ENCODE data around the gene LYRM9. TPM values are rescaled to one million over a fixed set of nuclear protein-coding genes. Genes with fewer than 3 reads are reported as not detected.
"Not testable (repeated sequence)": the region's sequence is repeated elsewhere in the genome, so short reads cannot be mapped to it uniquely, and the experiment has no call there.

LYRM9 gene
- total RNA-seq, 2 experiments from 2014 or later, result 5.3 to 6.9 TPM

- Mint-ChIP-seq H3K4me1 (ENCODE audit: low read depth) (peaks cover 19% of the 10 kb centered on the region), H3K27me3 (ENCODE audit: low read depth) (no peaks in the 10 kb centered on the region), H3K4me3 (no peak overlapping the region), H3K27ac (no peak overlapping the region), H3K9me3 (no peaks in the 10 kb centered on the region), H3K36me3 (ENCODE audit: low read depth) (no peaks in the 10 kb centered on the region)
- DNase-seq, result no peak
- CTCF ChIA-PET, result interaction anchor here (2.0 to 2.3 kb wide), 2 partner anchors 84 to 129 kb away, joined by 8 to 12 read pairs; no protein-coding TSS in a partner anchor
- intact Hi-C loops (cut with micrococcal nuclease), result loop anchor here (10.0 kb wide), 1 partner anchor 594 kb away; the partner anchor contains the start of gene WSB1
Measured at GRCh38 chr17:27888945-27889344, 4.2 kb downstream of the LYRM9 start.

GRCh38 chr17:27888067-27888466 lies 5.1 kb downstream of the LYRM9 start:
- H3K4me1 Mint-ChIP-seq (ENCODE audit: low read depth), result peaks cover 12% of the 10 kb centered on the region
- H3K9me3 Mint-ChIP-seq, result no peaks in the 10 kb centered on the region
- H3K27me3 Mint-ChIP-seq (ENCODE audit: low read depth), result no peaks in the 10 kb centered on the region
- intact Hi-C loops (cut with micrococcal nuclease), result loop anchor here (10.0 kb wide), 1 partner anchor 593 kb away; the partner anchor contains the start of gene WSB1
- no peak overlapping the region for H3K27ac Mint-ChIP-seq
- no peak for DNase-seq
- H3K36me3 Mint-ChIP-seq (ENCODE audit: low read depth), result no peaks in the 10 kb centered on the region
- CTCF ChIA-PET, result interaction anchor here (0.7 to 2.3 kb wide), 3 partner anchors 83 to 162 kb away, joined by 3 to 12 read pairs (median 8); no protein-coding TSS in a partner anchor
- H3K4me3 Mint-ChIP-seq, result no peak overlapping the region

DNA sequence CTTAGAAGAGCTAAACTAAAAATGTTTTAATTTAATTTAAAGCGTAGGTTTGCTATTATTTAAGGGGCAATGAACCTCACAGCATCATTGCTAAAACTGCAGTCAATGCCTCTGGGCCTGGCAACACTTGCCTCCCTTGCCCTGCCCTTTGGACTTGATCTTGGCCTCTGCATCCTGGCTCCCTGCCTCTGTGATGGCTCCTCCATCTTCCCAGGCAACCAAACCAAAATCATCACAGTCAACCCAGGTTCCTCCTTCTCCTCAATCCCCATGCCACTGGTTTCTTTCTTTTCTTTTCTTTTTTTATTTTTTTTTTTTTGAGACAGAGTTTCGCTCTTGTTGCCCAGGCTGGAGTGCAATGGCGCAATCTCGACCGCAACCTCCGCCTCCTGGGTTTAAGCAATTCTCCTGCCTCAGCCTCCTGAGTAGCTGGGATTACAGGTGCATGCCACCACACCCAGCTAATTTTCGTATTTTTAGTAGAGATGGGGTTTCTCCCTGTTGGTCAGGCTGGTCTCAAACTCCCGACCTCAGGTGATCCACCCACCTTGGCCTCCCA lies 6.7 kb downstream of the LYRM9 start:
- not testable (repeated sequence) for H3K9me3 Mint-ChIP-seq; H3K4me3 Mint-ChIP-seq; H3K4me1 Mint-ChIP-seq (ENCODE audit: low read depth); H3K36me3 Mint-ChIP-seq (ENCODE audit: low read depth); H3K27ac Mint-ChIP-seq; H3K27me3 Mint-ChIP-seq (ENCODE audit: low read depth); DNase-seq
- intact Hi-C loops (cut with micrococcal nuclease), result loop anchor here (10.0 kb wide), 1 partner anchor 592 kb away; the partner anchor contains the start of gene WSB1
- CTCF ChIA-PET, result interaction anchor here (1.0 to 14.3 kb wide), 4 partner anchors 8 to 234 kb away, joined by 3 to 510 read pairs (median 108); partner anchors contain the start of gene NOS2

GRCh38 chr17:27882162-27882840 lies 10.9 kb downstream of the LYRM9 start:
- Mint-ChIP-seq H3K36me3 (ENCODE audit: low read depth) (no peaks in the 10 kb centered on the region), H3K27me3 (ENCODE audit: low read depth) (no peaks in the 10 kb centered on the region), H3K4me1 (ENCODE audit: low read depth) (peaks cover 24% of the 10 kb centered on the region), H3K27ac (no peak overlapping the region), H3K4me3 (no peak overlapping the region), H3K9me3 (no peaks in the 10 kb centered on the region)
- DNase-seq, result no peak
- intact Hi-C loops (cut with micrococcal nuclease), result loop anchor here (5.0 to 10.0 kb wide), 2 partner anchors 370 to 588 kb away; partner anchors contain the start of gene WSB1
- CTCF ChIA-PET, result interaction anchor here (0.8 to 14.3 kb wide), 4 partner anchors 11 to 228 kb away, joined by 3 to 510 read pairs (median 144); partner anchors contain the start of genes LYRM9 and NOS2

- intact Hi-C loops (cut with micrococcal nuclease), result loop anchor here (1.0 to 10.0 kb wide), 5 partner anchors 75 to 585 kb away; partner anchors contain the start of gene WSB1
- H3K27ac Mint-ChIP-seq, result no peak overlapping the region
Measured at GRCh38 chr17:27879987-27880608, 13.1 kb downstream of the LYRM9 start.

DNA sequence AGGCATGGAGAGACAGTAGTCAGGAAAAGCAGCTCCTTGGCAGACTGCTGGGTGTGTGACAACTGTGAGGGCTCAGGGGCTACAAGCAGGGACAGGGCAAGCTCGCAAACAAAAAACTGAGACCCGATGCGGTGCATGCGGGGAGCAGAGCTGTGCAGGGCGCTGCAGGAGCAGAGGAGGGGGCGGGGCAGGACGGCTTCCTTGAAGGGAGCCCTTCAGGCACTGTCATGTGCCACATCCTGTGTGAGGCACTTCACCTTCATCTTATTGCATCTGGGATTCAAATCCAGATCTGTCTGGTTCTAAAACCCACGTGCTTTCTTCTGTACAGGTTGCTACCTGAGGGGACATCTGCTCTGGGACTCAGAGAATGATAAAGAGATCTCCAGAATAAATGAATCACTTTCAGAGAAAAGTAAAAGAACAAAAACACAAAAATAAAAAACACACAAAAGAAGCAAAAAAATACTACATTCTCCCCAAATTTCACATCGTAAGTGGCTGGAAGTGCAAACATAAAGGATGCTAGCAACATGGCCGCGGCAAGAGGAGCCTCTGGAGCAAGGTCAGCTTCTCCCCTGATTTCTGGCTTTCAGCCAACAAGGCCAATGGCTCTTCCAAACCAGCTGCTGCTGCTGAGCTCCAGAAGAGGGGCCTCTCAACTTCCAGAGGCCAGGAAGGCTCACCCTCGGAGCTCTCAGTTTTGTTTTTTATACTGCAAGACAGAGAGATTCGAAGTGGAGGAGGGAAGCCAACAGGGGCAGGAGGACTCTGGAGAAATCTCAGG lies 14.2 kb downstream of the LYRM9 start:
- DNase-seq, result peak; percentile 81
- H3K36me3 Mint-ChIP-seq (ENCODE audit: low read depth), result peaks cover 1% of the 10 kb centered on the region
- H3K9me3 Mint-ChIP-seq, result no peaks in the 10 kb centered on the region
- CTCF ChIA-PET, result interaction anchor here (0.6 to 14.3 kb wide), 18 partner anchors 15 to 373 kb away, joined by 3 to 510 read pairs (median 5); partner anchors contain the start of genes LYRM9 and NOS2
- H3K4me3 Mint-ChIP-seq, result no peak overlapping the region
- no peak overlapping the region for H3K27ac Mint-ChIP-seq
- no peaks in the 10 kb centered on the region for H3K27me3 Mint-ChIP-seq (ENCODE audit: low read depth)
- peaks cover 19% of the 10 kb centered on the region for H3K4me1 Mint-ChIP-seq (ENCODE audit: low read depth)
- intact Hi-C loops (cut with micrococcal nuclease), result loop anchor here (1.0 to 2.0 kb wide), 2 partner anchors 74 to 224 kb away; no protein-coding TSS in a partner anchor

More at GRCh38 chr17:27879987-27880608, 13.1 kb downstream of the LYRM9 start:
- H3K4me1 Mint-ChIP-seq (ENCODE audit: low read depth), result peaks cover 19% of the 10 kb centered on the region
- CTCF ChIA-PET, result interaction anchor here (0.6 to 14.3 kb wide), 22 partner anchors 10 to 372 kb away, joined by 3 to 510 read pairs (median 5); partner anchors contain the start of genes LYRM9 and NOS2
- no peak overlapping the region for H3K4me3 Mint-ChIP-seq
- peak; percentile 89 for DNase-seq
- no peaks in the 10 kb centered on the region for H3K27me3 Mint-ChIP-seq (ENCODE audit: low read depth)
- H3K36me3 Mint-ChIP-seq (ENCODE audit: low read depth), result peaks cover 1% of the 10 kb centered on the region
- H3K9me3 Mint-ChIP-seq, result no peaks in the 10 kb centered on the region

GRCh38 chr17:27873746-27874145 lies 19.4 kb downstream of the LYRM9 start:
- H3K27me3 Mint-ChIP-seq (ENCODE audit: low read depth), result no peaks in the 10 kb centered on the region
- H3K9me3 Mint-ChIP-seq, result peaks cover 2% of the 10 kb centered on the region
- H3K36me3 Mint-ChIP-seq (ENCODE audit: low read depth), result peaks cover 5% of the 10 kb centered on the region
- H3K27ac Mint-ChIP-seq, result no peak overlapping the region
- intact Hi-C loops (cut with micrococcal nuclease), result no loop called here
- H3K4me1 Mint-ChIP-seq (ENCODE audit: low read depth), result peaks cover 11% of the 10 kb centered on the region
- no peak overlapping the region for H3K4me3 Mint-ChIP-seq
- DNase-seq, result no peak
- CTCF ChIA-PET, result interaction anchor here (1.1 to 14.3 kb wide), 2 partner anchors 68 to 73 kb away, joined by 3 to 510 read pairs; partner anchors contain the start of gene NOS2

- CTCF ChIA-PET, result interaction anchor here (1.1 to 14.3 kb wide), 2 partner anchors 67 to 74 kb away, joined by 3 to 510 read pairs; partner anchors contain the start of gene NOS2
- Mint-ChIP-seq H3K27ac (no peak overlapping the region), H3K4me1 (ENCODE audit: low read depth) (peaks cover 6% of the 10 kb centered on the region), H3K36me3 (ENCODE audit: low read depth) (peaks cover 5% of the 10 kb centered on the region), H3K27me3 (ENCODE audit: low read depth) (no peaks in the 10 kb centered on the region), H3K4me3 (no peak overlapping the region), H3K9me3 (peaks cover 2% of the 10 kb centered on the region)
- no peak for DNase-seq
- intact Hi-C loops (cut with micrococcal nuclease), result no loop called here
Measured at GRCh38 chr17:27873211-27873610, 20.0 kb downstream of the LYRM9 start.

GRCh38 chr17:27872776-27873175 lies 20.4 kb downstream of the LYRM9 start:
- no peak overlapping the region for H3K27ac Mint-ChIP-seq
- H3K4me1 Mint-ChIP-seq (ENCODE audit: low read depth), result peaks cover 4% of the 10 kb centered on the region
- peaks cover 5% of the 10 kb centered on the region for H3K36me3 Mint-ChIP-seq (ENCODE audit: low read depth)
- intact Hi-C loops (cut with micrococcal nuclease), result no loop called here
- DNase-seq, result no peak
- CTCF ChIA-PET, result interaction anchor here (1.1 kb wide), 1 partner anchor 74 kb away, joined by 3 read pairs; no protein-coding TSS in a partner anchor
- H3K4me3 Mint-ChIP-seq, result no peak overlapping the region
- H3K9me3 Mint-ChIP-seq, result peaks cover 2% of the 10 kb centered on the region
- H3K27me3 Mint-ChIP-seq (ENCODE audit: low read depth), result no peaks in the 10 kb centered on the region

DNA sequence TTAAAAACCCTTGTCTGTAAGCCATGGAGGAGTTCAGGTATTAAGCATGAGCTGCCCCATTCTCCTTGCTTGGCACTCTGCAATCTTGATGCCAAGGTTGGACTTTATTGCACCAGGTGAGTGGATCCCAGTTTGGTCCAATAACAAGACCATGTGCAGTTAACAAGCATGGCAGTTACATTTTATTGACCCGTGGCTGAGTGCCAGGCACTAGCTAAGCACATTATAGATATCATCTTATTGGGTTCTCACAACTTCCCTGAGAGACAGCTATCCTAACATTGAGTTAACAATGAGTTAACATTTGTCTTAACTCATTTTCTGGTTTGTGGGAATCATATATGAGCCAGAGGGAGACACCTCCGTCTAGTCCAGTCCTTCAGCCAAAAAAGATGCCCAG lies 21.8 kb downstream of the LYRM9 start:
- H3K36me3 Mint-ChIP-seq (ENCODE audit: low read depth), result peaks cover 5% of the 10 kb centered on the region
- DNase-seq, result no peak
- CTCF ChIA-PET, result no interaction called here
- H3K4me1 Mint-ChIP-seq (ENCODE audit: low read depth), result peaks cover 4% of the 10 kb centered on the region
- H3K9me3 Mint-ChIP-seq, result peaks cover 2% of the 10 kb centered on the region
- H3K27me3 Mint-ChIP-seq (ENCODE audit: low read depth), result no peaks in the 10 kb centered on the region
- intact Hi-C loops (cut with micrococcal nuclease), result no loop called here
- no peak overlapping the region for H3K27ac Mint-ChIP-seq
- H3K4me3 Mint-ChIP-seq, result no peak overlapping the region

DNA sequence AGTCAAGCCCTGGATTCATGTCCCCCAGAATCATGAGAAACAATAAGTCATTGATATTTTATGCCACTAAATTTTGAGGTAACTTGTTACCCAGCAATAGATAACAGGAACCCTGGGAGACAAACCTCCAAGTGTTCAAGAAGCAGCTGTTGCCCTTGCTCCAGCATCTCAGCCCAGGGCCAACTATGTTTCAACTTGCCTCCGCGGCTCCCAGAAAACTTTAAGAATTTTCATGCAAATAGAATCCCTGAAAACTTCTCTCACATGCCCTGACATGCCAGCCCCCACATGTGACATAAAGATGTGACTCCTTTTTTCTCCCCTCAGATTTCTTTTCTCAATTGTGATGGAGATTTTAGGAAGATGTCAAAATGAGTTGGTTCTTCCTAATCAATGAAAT lies 22.8 kb downstream of the LYRM9 start:
- H3K9me3 Mint-ChIP-seq, result peaks cover 2% of the 10 kb centered on the region
- peaks cover 5% of the 10 kb centered on the region for H3K36me3 Mint-ChIP-seq (ENCODE audit: low read depth)
- no peak overlapping the region for H3K4me3 Mint-ChIP-seq
- no peak overlapping the region for H3K27ac Mint-ChIP-seq
- DNase-seq, result no peak
- peaks cover 4% of the 10 kb centered on the region for H3K4me1 Mint-ChIP-seq (ENCODE audit: low read depth)
- intact Hi-C loops (cut with micrococcal nuclease), result no loop called here
- CTCF ChIA-PET, result no interaction called here
- no peaks in the 10 kb centered on the region for H3K27me3 Mint-ChIP-seq (ENCODE audit: low read depth)

Data from activated naive CD4-positive, alpha-beta T cell treated with anti-CD3 and anti-CD28 coated beads for 36 hours (primary cell).